Stimulated activated CD8-positive, alpha-beta memory T cell treated with anti-CD3 and anti-CD28 coated beads, Interleukin-15, amount 100 ng/mL, for 4 hours (primary cell): ENCODE results near the gene CEP83.
"Not testable (repeated sequence)": the region's sequence is repeated elsewhere in the genome, so short reads cannot be mapped to it uniquely, and the experiment has no call there.

Experiments used
- DNase-seq, 2 donors: peaks; one replicate each; pipeline ENCODE4 v3.0.0-alpha.2; 2020; ENCODE audit warnings: low read depth in 2 of 2

The CEP83 gene

DNA sequence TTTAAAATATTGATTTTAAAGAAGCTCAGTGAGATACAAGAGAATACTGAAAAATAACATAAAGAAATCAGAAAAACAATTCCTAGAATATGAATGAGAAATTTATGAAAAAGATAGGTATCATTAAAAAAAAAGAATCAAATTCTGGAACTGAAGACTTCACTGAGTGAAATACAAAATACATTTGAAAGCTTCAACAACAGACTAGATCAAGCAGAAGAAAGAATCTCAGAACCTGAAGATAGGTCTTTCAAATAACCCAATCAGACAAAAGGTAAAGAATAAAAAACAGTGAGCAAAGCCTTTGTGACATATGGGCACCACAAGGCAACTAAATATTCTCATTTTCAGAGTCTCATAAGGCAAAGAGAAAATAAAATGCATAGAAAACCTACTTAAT is 29.4 kb downstream of the CEP83 start:
- DNase-seq = no peak

GRCh38 chr12:94429633-94430032 is 30.0 kb downstream of the CEP83 start:
- no peak for DNase-seq

GRCh38 chr12:94429191-94429590 is 30.5 kb downstream of the CEP83 start:
- no peak for DNase-seq

- DNase-seq = no peak
Measured at GRCh38 chr12:94427501-94428381, 31.9 kb downstream of the CEP83 start.

DNA sequence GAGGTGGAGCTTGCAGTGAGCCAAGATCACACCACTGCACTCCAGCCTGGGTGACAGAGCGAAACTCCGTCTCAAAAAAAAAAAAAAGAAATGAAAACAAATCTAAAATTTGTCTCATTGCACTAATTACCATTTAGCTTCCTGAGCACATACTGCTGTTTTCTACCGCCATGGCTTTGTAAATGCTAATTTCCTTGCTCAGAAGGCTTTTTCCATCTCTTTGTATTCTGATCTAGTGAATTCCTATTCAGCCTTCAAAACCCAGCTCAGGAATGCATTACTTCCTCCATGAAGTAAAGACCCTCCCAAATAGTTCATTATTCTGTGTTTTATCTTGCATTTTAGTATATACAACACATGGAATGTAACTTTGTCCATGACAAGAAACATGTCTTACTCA is 33.6 kb downstream of the CEP83 start:
- DNase-seq = no peak

DNA sequence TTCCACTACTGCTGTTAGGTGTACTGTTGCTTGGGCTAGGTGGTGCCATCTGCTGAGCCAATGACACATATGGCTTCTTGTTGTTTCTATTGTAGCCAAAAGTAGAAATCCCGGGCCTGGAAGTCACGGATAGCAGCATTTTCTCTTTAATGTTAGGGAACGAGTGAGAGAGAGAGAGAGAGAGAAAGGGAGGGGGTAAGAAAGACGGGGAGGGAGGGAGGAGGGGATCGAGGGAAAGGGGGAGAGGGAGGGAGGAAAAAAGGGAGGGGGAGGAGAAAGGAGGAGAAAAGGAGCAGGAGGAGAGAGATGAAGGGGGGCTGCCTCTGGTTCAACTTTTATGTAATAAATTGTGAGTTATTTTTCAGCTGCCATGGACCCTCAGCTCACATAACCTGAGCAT is 34.8 kb downstream of the CEP83 start:
- DNase-seq = not testable (repeated sequence)

DNA sequence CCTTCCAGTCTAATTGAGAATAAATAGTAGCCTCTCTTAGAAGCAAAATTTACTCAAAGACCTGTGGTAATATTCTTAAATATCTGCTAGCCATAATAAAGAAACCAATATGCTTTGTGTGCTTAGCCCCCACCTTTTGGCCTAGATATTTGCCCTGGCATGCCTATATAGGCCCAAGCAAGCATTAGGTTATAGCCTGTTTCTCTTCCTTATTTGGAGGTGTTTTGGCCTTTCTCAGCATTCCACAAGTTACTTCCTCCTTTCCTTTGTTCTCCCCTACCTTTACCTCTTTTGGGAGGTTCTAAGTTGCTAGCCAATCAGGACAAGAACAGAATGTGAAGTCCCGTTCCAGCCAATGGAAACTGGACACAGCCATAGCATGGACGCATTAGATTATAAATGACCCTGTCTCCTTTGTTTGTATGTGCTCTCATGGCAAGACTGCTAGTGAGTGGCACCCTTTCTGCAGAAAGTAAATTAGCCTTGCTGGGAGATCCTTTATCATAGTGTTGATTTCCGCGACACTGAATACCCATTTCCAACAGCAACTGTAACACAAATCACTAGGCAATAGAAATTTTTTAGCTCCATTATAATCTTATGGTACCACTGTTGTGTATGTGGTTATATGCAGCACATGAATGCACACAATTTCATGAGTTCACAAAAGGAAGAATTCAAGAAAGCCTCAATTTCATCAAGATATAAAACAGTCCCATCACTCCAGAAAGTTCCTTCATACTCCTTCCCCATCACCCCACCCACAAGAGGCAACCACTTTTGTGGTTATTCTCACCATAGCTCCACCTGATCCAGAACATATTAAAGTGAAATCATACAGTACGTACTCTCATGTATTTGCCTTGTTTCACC is 37.6 kb downstream of the CEP83 start:
- no peak for DNase-seq

GRCh38 chr12:94418517-94418916 is 41.1 kb downstream of the CEP83 start:
- DNase-seq = no peak

DNA sequence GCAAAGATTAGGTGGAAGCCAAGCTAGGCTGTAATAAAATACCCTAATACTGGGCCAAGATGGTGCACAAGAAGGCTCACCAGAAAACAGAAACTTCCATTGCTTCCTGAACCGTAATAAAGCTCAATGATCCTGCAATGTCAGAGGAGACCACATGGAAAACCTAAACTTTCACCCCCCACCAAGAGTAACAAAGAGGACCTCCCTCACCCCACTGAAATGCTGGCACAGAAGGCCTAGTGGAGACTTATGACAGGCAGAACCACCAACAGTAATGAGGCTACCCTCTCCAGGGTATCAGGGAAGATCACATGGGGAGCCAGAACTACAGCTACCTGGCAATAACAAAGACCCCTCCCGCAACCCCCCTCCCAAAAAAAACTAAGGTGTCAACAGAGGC is 43.1 kb downstream of the CEP83 start:
- no peak for DNase-seq

- no peak for DNase-seq
Measured at GRCh38 chr12:94415066-94415465, 44.6 kb downstream of the CEP83 start.

- DNase-seq = no peak
Measured at GRCh38 chr12:94405413-94406116, 54.1 kb downstream of the CEP83 start.

GRCh38 chr12:94404854-94405253 is 54.8 kb downstream of the CEP83 start:
- no peak for DNase-seq

DNA sequence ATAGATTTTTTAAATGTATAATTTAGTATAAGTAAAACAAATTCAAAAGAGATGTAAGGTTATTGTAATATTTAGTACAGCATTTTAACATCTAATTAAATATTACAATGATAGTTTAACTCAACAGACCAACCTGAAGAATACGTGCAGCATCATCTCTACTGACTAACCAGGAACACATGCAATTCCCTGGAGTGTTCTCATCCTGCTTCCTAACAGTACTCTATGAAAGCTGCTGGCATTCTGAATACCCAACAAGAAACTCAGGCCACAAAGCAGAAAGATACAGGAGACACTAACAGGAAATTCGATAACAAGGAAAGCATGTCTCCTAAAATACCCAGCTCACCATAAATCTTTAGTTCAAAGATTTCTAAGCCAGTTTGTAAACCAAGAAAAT is 58.3 kb downstream of the CEP83 start:
- no peak for DNase-seq

GRCh38 chr12:94398685-94399084 is 61.0 kb downstream of the CEP83 start:
- not testable (repeated sequence) for DNase-seq

DNA sequence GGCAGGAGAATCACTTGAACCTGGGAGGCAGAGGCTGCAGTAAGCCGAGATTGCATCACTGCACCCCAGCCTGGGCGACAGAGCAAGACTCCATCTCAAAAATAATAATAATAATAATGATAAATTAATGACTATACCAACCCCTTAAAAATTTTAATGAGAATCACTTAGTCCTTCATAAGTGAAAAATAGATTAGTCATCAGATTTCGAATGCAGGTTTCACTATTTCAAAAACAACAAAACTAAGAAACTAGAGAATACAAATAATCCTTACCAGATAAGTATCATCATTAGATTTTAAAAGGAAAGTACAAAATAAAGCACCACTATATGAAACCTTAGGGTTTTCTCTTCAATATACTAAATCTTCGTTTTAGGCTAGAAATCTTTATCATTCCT is 62.3 kb downstream of the CEP83 start:
- no peak for DNase-seq

DNA sequence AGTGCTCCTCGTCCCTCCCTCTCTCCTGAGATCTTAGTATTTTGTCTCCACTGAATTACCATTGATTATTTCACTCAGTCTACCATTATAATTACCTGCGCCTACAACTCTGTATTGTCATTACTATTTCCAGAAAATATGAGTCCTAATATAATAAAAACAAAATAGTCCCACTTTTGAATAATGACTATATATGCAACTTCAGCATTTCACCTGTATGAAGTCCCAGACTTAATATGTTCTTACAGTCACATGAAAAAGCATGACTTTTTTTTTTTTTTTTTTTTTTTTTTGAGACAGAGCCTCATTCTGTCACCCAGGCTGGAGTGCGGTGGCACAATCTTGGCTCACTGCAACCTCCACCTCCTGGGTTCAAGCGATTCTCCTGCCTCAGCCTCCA is 63.7 kb downstream of the CEP83 start:
- not testable (repeated sequence) for DNase-seq

GRCh38 chr12:94390130-94390485 is 69.6 kb downstream of the CEP83 start:
- no peak for DNase-seq

DNA sequence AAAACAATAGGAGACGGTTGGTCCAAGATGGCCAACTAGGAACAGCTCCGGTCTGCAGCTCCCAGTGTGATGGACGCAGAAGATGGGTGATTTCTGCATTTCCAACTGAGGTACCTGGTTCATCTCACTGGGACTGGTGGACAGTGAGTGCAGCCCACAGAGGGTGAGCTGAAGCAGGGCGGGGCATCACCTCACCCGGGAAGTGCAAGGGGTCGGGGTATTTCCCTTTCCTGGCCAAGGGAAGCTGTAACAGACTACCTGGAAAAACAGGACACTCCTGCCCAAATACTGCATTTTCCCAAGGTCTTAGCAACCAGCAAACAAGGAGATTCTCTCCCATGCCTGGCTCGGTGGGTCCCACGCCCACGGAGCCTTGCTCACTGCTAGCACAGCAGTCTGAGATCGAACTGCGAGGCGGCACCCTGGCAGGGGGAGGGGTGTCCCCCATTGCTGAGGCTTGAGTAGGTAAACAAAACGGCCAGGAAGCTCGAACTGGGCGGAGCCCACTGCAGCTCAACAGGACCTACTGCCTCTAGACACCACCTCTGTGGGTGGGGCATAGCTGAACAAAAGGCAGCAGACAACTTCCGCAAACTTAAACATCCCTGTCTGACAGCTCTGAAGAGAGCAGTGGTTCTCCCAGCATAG is 70.1 kb downstream of the CEP83 start:
- not testable (repeated sequence) for DNase-seq

DNA sequence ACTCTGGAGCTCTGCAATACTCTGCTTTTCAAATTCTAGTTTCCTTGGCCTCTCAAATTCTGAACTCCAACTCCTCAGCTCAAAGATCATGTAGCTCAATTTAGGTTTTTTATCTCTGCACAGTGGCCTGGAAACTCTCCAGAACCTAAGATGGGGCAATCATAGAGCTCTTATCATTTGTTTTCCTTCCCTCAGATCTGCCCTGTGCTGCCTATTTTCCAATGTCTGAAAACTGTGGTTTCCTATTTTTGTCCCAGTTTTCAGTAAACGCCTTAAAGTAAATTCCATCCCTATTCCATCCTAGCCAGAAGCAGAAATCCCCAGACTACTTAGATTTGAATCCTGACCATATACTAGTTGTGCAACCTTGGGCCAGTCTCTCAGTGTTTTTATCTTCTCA is 73.2 kb downstream of the CEP83 start:
- DNase-seq = no peak

GRCh38 chr12:94384030-94384429 is 75.6 kb downstream of the CEP83 start:
- DNase-seq = no peak

DNA sequence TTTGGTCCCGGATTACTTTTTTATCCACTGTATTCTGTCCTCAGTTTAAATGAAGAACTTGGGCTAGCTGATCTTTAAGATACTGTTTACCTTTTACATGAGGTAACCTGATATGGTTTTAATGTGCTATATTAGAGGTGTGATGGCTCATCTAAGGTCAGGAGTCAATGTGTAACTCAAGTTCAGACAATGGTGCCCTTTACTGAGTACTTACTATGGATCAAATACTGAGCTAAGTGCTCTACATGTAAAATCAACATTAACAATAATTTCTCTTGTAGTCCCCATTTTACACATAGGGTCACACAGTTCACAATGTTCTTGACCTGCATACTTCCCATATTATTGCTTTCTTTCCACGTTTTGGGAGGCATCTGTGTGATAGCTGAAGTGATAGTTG is 79.2 kb downstream of the CEP83 start:
- no peak for DNase-seq
